GM19468 (cell line): ENCODE data around the gene PTCD2.

Experiments used
- ATAC-seq: cut with Tn5 transposase; IDR thresholded peaks from one replicate; pipeline ENCODE4 v1.9.1; 2021; ENCODE audit warnings: mild to moderate bottlenecking, moderate library complexity, moderate number of reproducible peaks; ENCODE audit not compliant: unreplicated experiment; ENCODE audit errors: extremely low read depth

PTCD2 gene

GRCh38 chr5:72319976-72320752 lies at the start of gene PTCD2, which contains the start of gene MRPS27:
Gene PTCD2 (plus strand): TSS chr5:72320373. CDS start chr5:72320383, 10 bp downstream.
Gene MRPS27 (minus strand): TSS chr5:72320240. CDS start chr5:72320221, 19 bp downstream.
- peak; percentile 98 for ATAC-seq

GRCh38 chr5:72271702-72272101 lies 48.5 kb upstream of the PTCD2 start:
- no peak for ATAC-seq

- no peak for ATAC-seq
Observed at GRCh38 chr5:72272398-72272797, 47.8 kb upstream of the PTCD2 start.

GRCh38 chr5:72273547-72273946 lies 46.6 kb upstream of the PTCD2 start:
- ATAC-seq = no peak

- ATAC-seq = no peak
Observed at GRCh38 chr5:72276219-72276752, 43.9 kb upstream of the PTCD2 start.

GRCh38 chr5:72280581-72281069 lies 39.5 kb upstream of the PTCD2 start:
- no peak for ATAC-seq

- no peak for ATAC-seq
Observed at GRCh38 chr5:72281430-72281763, 38.8 kb upstream of the PTCD2 start.

- no peak for ATAC-seq
Observed at GRCh38 chr5:72281764-72282499, 38.2 kb upstream of the PTCD2 start.

GRCh38 chr5:72282878-72283277 lies 37.3 kb upstream of the PTCD2 start:
- no peak for ATAC-seq

GRCh38 chr5:72283358-72283757 lies 36.8 kb upstream of the PTCD2 start:
- ATAC-seq = no peak

GRCh38 chr5:72284559-72285423 lies 35.4 kb upstream of the PTCD2 start:
- no peak for ATAC-seq

GRCh38 chr5:72285424-72285821 lies 34.8 kb upstream of the PTCD2 start:
- no peak for ATAC-seq

GRCh38 chr5:72286798-72287197 lies 33.4 kb upstream of the PTCD2 start:
- ATAC-seq = no peak

GRCh38 chr5:72288924-72289323 lies 31.2 kb upstream of the PTCD2 start:
- no peak for ATAC-seq

GRCh38 chr5:72290356-72291133 lies 29.6 kb upstream of the PTCD2 start:
- no peak for ATAC-seq

GRCh38 chr5:72291601-72292000 lies 28.6 kb upstream of the PTCD2 start:
- no peak for ATAC-seq

GRCh38 chr5:72292411-72292810 lies 27.8 kb upstream of the PTCD2 start:
- no peak for ATAC-seq

GRCh38 chr5:72293495-72294055 lies 26.6 kb upstream of the PTCD2 start:
- no peak for ATAC-seq

GRCh38 chr5:72294473-72294872 lies 25.7 kb upstream of the PTCD2 start:
- no peak for ATAC-seq
